ENCODE data around the gene LDB1. TPM values are rescaled to one million over a fixed set of nuclear protein-coding genes. Genes with fewer than 3 reads are reported as not detected.

LDB1 gene
- total RNA-seq, 1 donor from 2014 or later, result 46.4 TPM

DNA sequence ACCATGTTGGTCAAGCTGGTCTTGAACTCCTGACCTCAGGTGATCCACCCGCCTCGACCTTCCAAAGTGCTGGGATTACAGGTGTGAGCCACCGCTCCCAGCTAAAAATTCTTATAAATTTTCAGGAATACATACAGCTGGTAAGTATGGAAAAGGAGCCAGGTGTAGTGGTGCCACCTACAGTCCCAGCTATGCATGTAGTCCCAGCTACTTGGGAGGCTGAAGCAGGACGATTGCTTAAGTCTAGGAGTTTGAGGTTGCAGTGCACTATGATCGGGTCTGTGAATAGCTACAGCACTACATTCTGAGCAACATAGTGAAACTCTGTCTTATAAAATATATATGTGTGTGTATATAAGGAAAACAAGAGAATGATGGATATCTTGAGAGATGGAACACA, 19.0 kb downstream of the LDB1 start:
- peaks cover 1% of the 10 kb centered on the region for H3K36me3 Mint-ChIP-seq
- Histone ChIP-seq H3K79me2 (ENCODE audit: low read depth) (no peaks in the 10 kb centered on the region), H3K4me3 (no peak overlapping the region), H2AFZ (replicated peaks) (no peak overlapping the region), H4K20me1 (ENCODE audit: low read depth) (no peaks in the 10 kb centered on the region), H3K4me2 (no peak overlapping the region), H3K36me3 (no peaks in the 10 kb centered on the region), H3K27ac (no peak overlapping the region), H3K9ac (no peak overlapping the region), H3K4me1 (no peaks in the 10 kb centered on the region), H3F3A (ENCODE audit: low read depth) (no peaks in the 10 kb centered on the region), H3K27me3 (no peaks in the 10 kb centered on the region), H3K9me3 (ENCODE audit: low read depth) (no peaks in the 10 kb centered on the region)
- no peaks in the 10 kb centered on the region for H3K4me1 Mint-ChIP-seq
- peaks cover 1% of the 10 kb centered on the region for H3K27me3 Mint-ChIP-seq (ENCODE audit: insufficient read depth, low read depth)
- no peak overlapping the region for H3K4me3 Mint-ChIP-seq
- no peaks in the 10 kb centered on the region for H3K9me3 Mint-ChIP-seq
- no peak for DNase-seq (ENCODE audit: low spot score)
- H3K27ac Mint-ChIP-seq, result no peak overlapping the region
- no peak for TF ChIP-seq EZH2phosphoT487 (IDR thresholded peaks at IDR 0.05)
- TF ChIP-seq EZH2 (IDR thresholded peaks at IDR 0.05), result no peak
- TF ChIP-seq, protein P1, sequence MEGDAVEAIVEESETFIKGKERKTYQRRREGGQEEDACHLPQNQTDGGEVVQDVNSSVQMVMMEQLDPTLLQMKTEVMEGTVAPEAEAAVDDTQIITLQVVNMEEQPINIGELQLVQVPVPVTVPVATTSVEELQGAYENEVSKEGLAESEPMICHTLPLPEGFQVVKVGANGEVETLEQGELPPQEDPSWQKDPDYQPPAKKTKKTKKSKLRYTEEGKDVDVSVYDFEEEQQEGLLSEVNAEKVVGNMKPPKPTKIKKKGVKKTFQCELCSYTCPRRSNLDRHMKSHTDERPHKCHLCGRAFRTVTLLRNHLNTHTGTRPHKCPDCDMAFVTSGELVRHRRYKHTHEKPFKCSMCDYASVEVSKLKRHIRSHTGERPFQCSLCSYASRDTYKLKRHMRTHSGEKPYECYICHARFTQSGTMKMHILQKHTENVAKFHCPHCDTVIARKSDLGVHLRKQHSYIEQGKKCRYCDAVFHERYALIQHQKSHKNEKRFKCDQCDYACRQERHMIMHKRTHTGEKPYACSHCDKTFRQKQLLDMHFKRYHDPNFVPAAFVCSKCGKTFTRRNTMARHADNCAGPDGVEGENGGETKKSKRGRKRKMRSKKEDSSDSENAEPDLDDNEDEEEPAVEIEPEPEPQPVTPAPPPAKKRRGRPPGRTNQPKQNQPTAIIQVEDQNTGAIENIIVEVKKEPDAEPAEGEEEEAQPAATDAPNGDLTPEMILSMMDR (IDR thresholded peaks at IDR 0.05), result no peak

- H4K20me1 ChIP-seq (ENCODE audit: low read depth), result no peaks in the 10 kb centered on the region
- no peak for DNase-seq (ENCODE audit: low spot score)
- no peak overlapping the region for H3K27ac ChIP-seq
- TF ChIP-seq EZH2phosphoT487 (IDR thresholded peaks at IDR 0.05) (no peak), EZH2 (IDR thresholded peaks at IDR 0.05) (no peak)
- TF ChIP-seq, protein P1 (IDR thresholded peaks at IDR 0.05), result no peak
- no peaks in the 10 kb centered on the region for H3K36me3 ChIP-seq
- H3K36me3 Mint-ChIP-seq, result peaks cover 3% of the 10 kb centered on the region
- no peaks in the 10 kb centered on the region for H3K9me3 Mint-ChIP-seq
- H3K4me3 Mint-ChIP-seq, result no peak overlapping the region
- no peak overlapping the region for H2AFZ ChIP-seq (replicated peaks)
- no peaks in the 10 kb centered on the region for H3K79me2 ChIP-seq (ENCODE audit: low read depth)
- H3K27me3 ChIP-seq, result no peaks in the 10 kb centered on the region
- H3K4me3 ChIP-seq, result no peak overlapping the region
- H3K27me3 Mint-ChIP-seq (ENCODE audit: insufficient read depth, low read depth), result no peaks in the 10 kb centered on the region
- no peak overlapping the region for H3K27ac Mint-ChIP-seq
- no peaks in the 10 kb centered on the region for H3K4me1 Mint-ChIP-seq
- no peak overlapping the region for H3K9ac ChIP-seq
- H3K9me3 ChIP-seq (ENCODE audit: low read depth), result no peaks in the 10 kb centered on the region
- H3K4me1 ChIP-seq, result no peaks in the 10 kb centered on the region
- no peaks in the 10 kb centered on the region for H3F3A ChIP-seq (ENCODE audit: low read depth)
- no peak overlapping the region for H3K4me2 ChIP-seq
Measured at GRCh38 chr10:102096449-102096848, 23.7 kb downstream of the LDB1 start.

DNA sequence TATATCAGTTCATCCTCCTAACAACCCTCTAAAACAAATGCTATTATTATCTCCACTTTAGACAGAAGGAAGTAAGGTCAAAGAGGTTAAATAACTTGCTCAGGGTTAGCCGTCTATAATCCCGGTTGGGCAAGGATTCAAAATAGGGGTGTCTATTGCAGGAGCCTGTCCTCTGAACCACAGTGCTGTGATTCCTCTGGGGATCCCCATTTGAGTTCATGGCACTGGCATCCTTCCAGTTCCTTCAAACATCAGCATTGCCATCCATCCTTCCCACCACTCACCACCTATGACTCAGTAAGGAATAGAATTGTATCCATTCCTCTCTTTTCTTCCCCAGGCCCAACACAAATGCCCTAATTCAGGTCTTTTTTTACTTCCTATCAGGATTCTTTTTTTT, 29.4 kb downstream of the LDB1 start:
- H3K4me2 ChIP-seq, result no peak overlapping the region
- no peak overlapping the region for H3K4me3 ChIP-seq
- H3K9me3 ChIP-seq (ENCODE audit: low read depth), result no peaks in the 10 kb centered on the region
- no peak overlapping the region for H3K9ac ChIP-seq
- H3K27ac ChIP-seq, result no peak overlapping the region
- no peak for DNase-seq (ENCODE audit: low spot score)
- no peak overlapping the region for H3K27ac Mint-ChIP-seq
- no peaks in the 10 kb centered on the region for H3K27me3 ChIP-seq
- no peaks in the 10 kb centered on the region for H3K36me3 ChIP-seq
- peaks cover 2% of the 10 kb centered on the region for H3K27me3 Mint-ChIP-seq (ENCODE audit: insufficient read depth, low read depth)
- peaks cover 3% of the 10 kb centered on the region for H3K36me3 Mint-ChIP-seq
- H4K20me1 ChIP-seq (ENCODE audit: low read depth), result no peaks in the 10 kb centered on the region
- H3K79me2 ChIP-seq (ENCODE audit: low read depth), result no peaks in the 10 kb centered on the region
- H3K9me3 Mint-ChIP-seq, result no peaks in the 10 kb centered on the region
- H2AFZ ChIP-seq (replicated peaks), result no peak overlapping the region
- no peaks in the 10 kb centered on the region for H3K4me1 Mint-ChIP-seq
- H3K4me1 ChIP-seq, result no peaks in the 10 kb centered on the region
- no peaks in the 10 kb centered on the region for H3F3A ChIP-seq (ENCODE audit: low read depth)
- H3K4me3 Mint-ChIP-seq, result no peak overlapping the region
- TF ChIP-seq EZH2phosphoT487 (IDR thresholded peaks at IDR 0.05), result no peak
- no peak for TF ChIP-seq EZH2 (IDR thresholded peaks at IDR 0.05)
- TF ChIP-seq, protein P1 (IDR thresholded peaks at IDR 0.05), result no peak
